Liver (tissue), 9 donors: Measurements from ENCODE around the gene ADAM8. TPM values are rescaled to one million over a fixed set of nuclear protein-coding genes. Genes with fewer than 3 reads are reported as not detected.

Source experiments
- DNase-seq: peaks from one replicate; pipeline ENCODE4 v3.0.0-alpha.2; 2017; ENCODE audit warnings: low spot score
- H3K27ac ChIP-seq, 2 donors: one replicate each; pipeline ENCODE4 v1.7.0; 2013; ENCODE audit warnings: inconsistent platforms in 2 of 2, low read length in 2 of 2, control low read depth in 1 of 2, low read depth in 1 of 2, mild to moderate bottlenecking in 1 of 2
- H3K27me3 ChIP-seq, 4 donors: one replicate each; pipeline versions ENCODE4 v1.6.1 to v1.7.0; 2013; ENCODE audit warnings: low read length in 3 of 4, inconsistent platforms in 1 of 4, mild to moderate bottlenecking in 1 of 4, moderate library complexity in 1 of 4; ENCODE audit not compliant: control insufficient read depth in 4 of 4, insufficient read depth in 4 of 4
- H3K36me3 ChIP-seq, 4 donors: one replicate each; pipeline versions ENCODE4 v1.6.1 to v1.7.0; 2013; ENCODE audit warnings: low read length in 3 of 4, mild to moderate bottlenecking in 3 of 4, low read depth in 1 of 4, moderate library complexity in 1 of 4; ENCODE audit not compliant: control insufficient read depth in 4 of 4, insufficient read depth in 3 of 4
- H3K4me1 ChIP-seq, 4 donors: one replicate each; pipeline versions ENCODE4 v1.6.1 to v1.7.0; 2013; ENCODE audit warnings: low read length in 3 of 4, mild to moderate bottlenecking in 3 of 4, moderate library complexity in 1 of 4; ENCODE audit not compliant: control insufficient read depth in 4 of 4, insufficient read depth in 4 of 4
- H3K4me3 ChIP-seq, 3 donors: one replicate each; pipeline versions ENCODE4 v1.6.1 to v1.7.0; 2013; ENCODE audit warnings: low read length in 3 of 3, control low read depth in 1 of 3, low read depth in 1 of 3, mild to moderate bottlenecking in 1 of 3
- H3K9ac ChIP-seq, 2 donors: one replicate each; pipeline ENCODE4 v1.7.0; 2013; ENCODE audit warnings: low read length in 2 of 2, mild to moderate bottlenecking in 2 of 2, moderate library complexity in 2 of 2, control low read depth in 1 of 2, low read depth in 1 of 2
- H3K9me3 ChIP-seq, 4 donors: one replicate each; pipeline versions ENCODE4 v1.6.1 to v1.7.0; 2013; ENCODE audit warnings: low read length in 3 of 4; ENCODE audit not compliant: control insufficient read depth in 4 of 4
- EGR1 ChIP-seq, 2 donors: IDR thresholded peaks; 2 replicates each; pipeline ENCODE4 v1.6.1; 2016 to 2018; ENCODE audit warnings: antibody characterized with exemption in 2 of 2, low read depth in 2 of 2
- FOXA1 ChIP-seq: IDR thresholded peaks from 2 replicates; pipeline ENCODE4 v1.6.1; 2016; ENCODE audit warnings: antibody characterized with exemption
- HNF4A ChIP-seq, 2 donors: conservative IDR thresholded peaks; 2 replicates each; pipeline ENCODE4 v1.6.1; 2016; ENCODE audit warnings: antibody characterized with exemption in 2 of 2, mild to moderate bottlenecking in 2 of 2
- HNF4G ChIP-seq: IDR thresholded peaks from 2 replicates; pipeline ENCODE4 v1.6.1; 2016; ENCODE audit warnings: antibody characterized with exemption
- JUND ChIP-seq, 2 donors: IDR thresholded peaks; 2 replicates each; pipeline ENCODE4 v1.6.1; 2016; ENCODE audit warnings: antibody characterized with exemption in 2 of 2
- MAX ChIP-seq: IDR thresholded peaks from 2 replicates; pipeline ENCODE4 v1.6.1; 2016; ENCODE audit warnings: antibody characterized with exemption
- REST ChIP-seq: IDR thresholded peaks from 2 replicates; pipeline ENCODE4 v1.6.1; 2016; ENCODE audit warnings: antibody characterized with exemption, mild to moderate bottlenecking
- TAF1 ChIP-seq: conservative IDR thresholded peaks from 2 replicates; pipeline ENCODE4 v1.6.1; 2016; ENCODE audit warnings: antibody characterized with exemption, mild to moderate bottlenecking
- YY1 ChIP-seq: IDR thresholded peaks from 2 replicates; pipeline ENCODE4 v1.6.1; 2016; ENCODE audit warnings: antibody characterized with exemption, mild to moderate bottlenecking
- WGBS: extraction: QIAGEN DNeasy Blood & Tissue Kit; methylation state at CpG from one replicate; pipeline ENCODE4 v1.1.7; 2013; 5-methylcytosine and 5-hydroxymethylcytosine counted together
- polyA plus RNA-seq, 2 donors: library from polyadenylated mRNA; stranded (reverse) in 1 of 2; unstranded in 1 of 2; fragments of 200-250 nt in 1 of 2; fragments of >200 nt in 1 of 2; fragmentation: Nextera tagmentation in 1 of 2; extraction: Ambion mirVana in 1 of 2; gene quantifications; one replicate each; pipeline versions ENCODE4 v1.2.1 to v1.2.3, GENCODE V29; 2013 to 2015
- total RNA-seq, 2 donors: library from RNA; depleted of rRNA; stranded (reverse); fragments of >200 nt; gene quantifications; one replicate each; pipeline ENCODE4 v1.2.3, GENCODE V29; 2014
- TF ChIP-seq, protein P1 (sequence below): fragments of 150-350 bp; IDR thresholded peaks from 2 replicates; pipeline ENCODE4 v1.5.1; 2017; ENCODE audit warnings: improper control_type of control experiment, low read depth, low read length; ENCODE audit not compliant: missing input control
- donor health status: healthy.
- donor health status: healthy.
- donor health status: healthy.
- donor health status: healthy.
- donor health status: healthy.

Gene ADAM8
- total and polyA plus RNA-seq, 4 donors: 1.3 to 6.9 (median 3.7) TPM

- no peaks in the 10 kb centered on the region for H3K27me3 ChIP-seq
- peaks cover 0 to 21% (median 10%) of the 10 kb centered on the region in 4 donors for H3K36me3 ChIP-seq
- no peak overlapping the region for H3K4me3 ChIP-seq
- WGBS: 95% methylated on average over 10 of the region's 10 CpGs
- H3K27ac ChIP-seq: no peak overlapping the region
- H3K9me3 ChIP-seq: no peaks in the 10 kb centered on the region
- no peak overlapping the region for H3K9ac ChIP-seq
- TF ChIP-seq REST (no peak), EGR1 (IDR thresholded peaks at IDR 0.05; ENCODE audit: low read depth in 2 of 2) (no peak), HNF4A (conservative IDR thresholded peaks at IDR 0.05) (no peak)
- TF ChIP-seq, protein P1, sequence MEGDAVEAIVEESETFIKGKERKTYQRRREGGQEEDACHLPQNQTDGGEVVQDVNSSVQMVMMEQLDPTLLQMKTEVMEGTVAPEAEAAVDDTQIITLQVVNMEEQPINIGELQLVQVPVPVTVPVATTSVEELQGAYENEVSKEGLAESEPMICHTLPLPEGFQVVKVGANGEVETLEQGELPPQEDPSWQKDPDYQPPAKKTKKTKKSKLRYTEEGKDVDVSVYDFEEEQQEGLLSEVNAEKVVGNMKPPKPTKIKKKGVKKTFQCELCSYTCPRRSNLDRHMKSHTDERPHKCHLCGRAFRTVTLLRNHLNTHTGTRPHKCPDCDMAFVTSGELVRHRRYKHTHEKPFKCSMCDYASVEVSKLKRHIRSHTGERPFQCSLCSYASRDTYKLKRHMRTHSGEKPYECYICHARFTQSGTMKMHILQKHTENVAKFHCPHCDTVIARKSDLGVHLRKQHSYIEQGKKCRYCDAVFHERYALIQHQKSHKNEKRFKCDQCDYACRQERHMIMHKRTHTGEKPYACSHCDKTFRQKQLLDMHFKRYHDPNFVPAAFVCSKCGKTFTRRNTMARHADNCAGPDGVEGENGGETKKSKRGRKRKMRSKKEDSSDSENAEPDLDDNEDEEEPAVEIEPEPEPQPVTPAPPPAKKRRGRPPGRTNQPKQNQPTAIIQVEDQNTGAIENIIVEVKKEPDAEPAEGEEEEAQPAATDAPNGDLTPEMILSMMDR: no peak
- DNase-seq: no peak
- H3K4me1 ChIP-seq: peaks cover 2 to 32% (median 27%) of the 10 kb centered on the region in 4 donors
These were observed 34.9 kb upstream of the ADAM8 start for GRCh38 chr10:133311570-133311969.

- TF ChIP-seq HNF4G: no peak
- no peak for TF ChIP-seq YY1
- TF ChIP-seq MAX: no peak
- no peak for TF ChIP-seq TAF1
- TF ChIP-seq JUND (IDR thresholded peaks at IDR 0.05): no peak
- TF ChIP-seq EGR1 (IDR thresholded peaks at IDR 0.05; ENCODE audit: low read depth in 2 of 2): no peak
- TF ChIP-seq FOXA1: no peak
- Histone ChIP-seq H3K4me3 (no peak overlapping the region), H3K27ac (peak overlapping the region in 1 of 2 donors; percentile 91), H3K4me1 (peaks cover 2 to 32% (median 27%) of the 10 kb centered on the region in 4 donors), H3K9ac (no peak overlapping the region), H3K36me3 (peaks cover 0 to 21% (median 10%) of the 10 kb centered on the region in 4 donors), H3K27me3 (no peaks in the 10 kb centered on the region), H3K9me3 (no peaks in the 10 kb centered on the region)
- WGBS: 97% methylated on average over 8 of the region's 8 CpGs
- DNase-seq: no peak
These were observed 34.1 kb upstream of the ADAM8 start for GRCh38 chr10:133310789-133311188.

GRCh38 chr10:133310399-133310755 lies 33.7 kb upstream of the ADAM8 start:
- 96% methylated on average over 16 of the region's 16 CpGs for WGBS
- Histone ChIP-seq H3K36me3 (peaks cover 0 to 21% (median 10%) of the 10 kb centered on the region in 4 donors), H3K27ac (peak overlapping the region; percentile 91 to 98), H3K27me3 (no peaks in the 10 kb centered on the region), H3K9ac (no peak overlapping the region), H3K4me3 (no peak overlapping the region), H3K4me1 (peaks cover 2 to 36% (median 27%) of the 10 kb centered on the region in 4 donors), H3K9me3 (no peaks in the 10 kb centered on the region)
- DNase-seq: no peak
- no peak for TF ChIP-seq YY1
